ENCODE measurements around the gene ZNF620.
"Not testable (repeated sequence)": the region's sequence is repeated elsewhere in the genome, so short reads cannot be mapped to it uniquely, and the experiment has no call there.

ZNF620 gene

GRCh38 chr3:40505599-40506462 lies at the start of gene ZNF620:
Gene ZNF620 (plus strand): TSS chr3:40506039. CDS start chr3:40506353, 314 bp downstream.
- DNase-seq: peak; percentile 54

GRCh38 chr3:40456279-40456939 lies 49.4 kb upstream of the ZNF620 start:
- peak; percentile 18 for DNase-seq

DNA sequence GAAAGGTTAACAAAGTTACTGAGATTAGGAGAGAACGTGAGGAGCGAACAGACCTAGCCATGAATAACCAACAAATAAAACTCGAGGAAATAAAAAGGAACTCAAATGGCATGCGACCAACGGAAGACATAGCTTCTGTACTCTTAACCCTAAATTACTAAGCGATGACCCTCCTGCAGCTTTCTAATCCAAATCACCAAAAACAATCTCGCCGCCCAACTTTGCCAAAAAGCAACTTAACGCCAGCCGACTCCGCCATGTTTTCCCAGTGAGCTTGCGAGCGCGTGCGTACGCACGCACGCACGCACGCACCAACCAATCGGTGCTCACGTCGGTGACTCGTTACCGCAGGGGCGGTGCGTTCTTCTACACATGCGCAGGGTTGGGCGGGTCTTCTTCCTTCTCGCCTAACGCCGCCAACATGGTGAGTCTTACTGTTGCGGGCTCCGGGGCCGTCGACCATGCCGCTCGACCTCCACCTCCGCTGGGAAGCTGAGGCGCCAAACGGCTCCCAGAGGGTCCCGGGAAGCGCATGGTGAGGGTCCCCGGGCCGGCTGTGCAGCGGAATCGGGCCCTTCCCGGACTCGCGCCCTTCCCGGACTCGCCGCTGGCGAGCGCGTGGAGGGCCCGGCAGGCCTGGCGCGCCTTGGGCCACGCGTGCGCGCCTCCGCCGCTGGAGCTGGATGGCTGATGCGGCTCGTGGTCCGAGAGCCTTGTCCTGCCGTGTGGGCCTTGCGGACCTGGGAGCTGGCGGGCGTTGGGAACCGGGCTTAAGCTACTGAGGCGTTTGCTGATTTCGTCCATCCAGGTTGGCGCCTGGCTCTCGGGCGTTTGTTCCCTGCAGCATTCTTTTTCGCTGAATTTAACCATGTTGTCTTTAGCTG lies 48.7 kb upstream of the ZNF620 start, which contains the start of gene RPL14:
RPL14 (plus strand) TSS at position 400 of the 884 bp plus-strand sequence; CDS start at position 533, 133 bp downstream.
- DNase-seq: peak; percentile 97

DNA sequence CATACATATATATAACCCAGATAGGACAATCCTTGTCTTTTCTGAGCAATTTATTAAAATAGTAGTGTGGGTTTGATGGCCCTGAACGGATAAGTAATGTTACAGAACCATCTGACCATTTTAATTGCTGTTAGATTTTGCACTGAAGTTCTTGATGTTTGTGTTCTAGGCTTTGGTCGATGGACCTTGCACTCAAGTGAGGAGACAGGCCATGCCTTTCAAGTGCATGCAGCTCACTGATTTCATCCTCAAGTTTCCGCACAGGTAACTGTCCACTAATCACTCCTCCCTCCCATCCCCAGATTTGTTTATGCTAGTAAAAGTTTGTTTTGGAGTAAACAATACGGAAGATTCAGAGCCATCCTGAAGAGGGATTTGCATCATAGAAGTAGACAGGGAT lies 47.4 kb upstream of the ZNF620 start:
- no peak for DNase-seq

GRCh38 chr3:40460481-40460880 lies 45.4 kb upstream of the ZNF620 start:
- DNase-seq: peak; percentile 47

DNA sequence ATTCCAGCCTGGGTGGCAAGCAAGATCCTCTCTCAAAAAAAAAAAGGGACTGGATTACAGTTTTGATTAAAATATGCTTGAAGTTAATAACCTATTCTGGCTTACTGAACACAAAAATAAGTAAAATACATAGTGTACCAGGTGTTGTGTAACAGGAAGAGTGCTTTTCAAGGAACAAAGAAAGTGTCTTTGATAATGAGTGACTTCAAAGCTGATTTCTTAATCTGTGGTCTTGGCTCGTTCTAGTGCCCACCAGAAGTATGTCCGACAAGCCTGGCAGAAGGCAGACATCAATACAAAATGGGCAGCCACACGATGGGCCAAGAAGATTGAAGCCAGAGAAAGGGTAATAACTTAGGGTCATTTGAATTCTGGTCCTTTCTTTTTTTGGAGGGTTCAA lies 44.7 kb upstream of the ZNF620 start:
- DNase-seq: no peak

DNA sequence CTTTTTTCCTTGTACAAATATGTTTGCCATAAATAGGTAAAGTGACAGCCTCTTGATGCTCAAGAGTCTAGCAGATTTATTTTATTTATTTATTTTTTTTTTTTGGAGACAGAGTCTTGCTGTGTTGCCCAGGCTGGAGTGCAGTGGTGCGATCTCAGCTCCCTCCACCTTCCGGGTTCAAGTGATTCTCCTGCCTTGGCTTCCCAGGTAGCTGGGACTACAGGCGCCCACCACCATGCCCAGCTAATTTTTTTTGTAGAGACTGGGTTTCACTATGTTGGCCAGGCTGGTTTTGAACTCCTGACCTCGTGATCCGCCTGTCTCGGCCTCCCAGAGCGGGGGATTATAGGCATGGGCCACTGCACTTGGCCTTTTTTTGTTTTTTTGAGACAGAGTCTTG lies 43.0 kb upstream of the ZNF620 start:
- not testable (repeated sequence) for DNase-seq

DNA sequence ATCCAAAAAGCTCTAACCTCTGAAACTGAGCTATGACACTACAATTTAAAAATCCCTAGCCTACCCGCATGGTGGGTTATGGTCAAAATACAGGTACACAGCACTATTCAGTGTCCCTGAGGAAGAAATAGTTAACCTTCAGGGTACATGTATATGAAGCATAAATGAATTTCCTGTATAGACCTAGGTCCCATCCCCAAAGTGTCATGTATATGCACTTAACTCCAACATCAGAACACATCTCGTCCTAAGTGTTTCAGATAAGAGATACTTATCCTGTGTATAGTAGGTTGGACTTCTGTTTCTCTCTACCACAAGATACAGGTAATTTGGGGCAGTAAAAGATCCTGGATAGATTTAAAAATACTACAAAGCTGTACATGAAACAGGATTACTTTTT lies 42.3 kb upstream of the ZNF620 start:
- DNase-seq: no peak

- no peak for DNase-seq
Observed at GRCh38 chr3:40464339-40465110, 41.3 kb upstream of the ZNF620 start.

DNA sequence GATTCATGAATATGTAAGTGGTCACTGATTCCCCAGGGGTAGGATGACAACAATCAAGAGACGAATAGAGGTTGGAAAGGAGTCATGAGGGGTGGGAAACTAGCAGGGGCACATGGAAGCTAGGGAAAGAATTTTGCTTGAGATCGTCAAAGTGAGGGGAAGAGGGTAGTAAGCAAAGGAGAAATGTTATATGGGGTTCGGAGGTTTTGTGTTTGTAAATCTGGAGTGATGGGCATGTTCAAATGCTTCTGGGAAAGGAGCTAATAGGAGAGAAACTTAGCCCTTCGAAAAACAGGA lies 40.8 kb upstream of the ZNF620 start:
- no peak for DNase-seq

DNA sequence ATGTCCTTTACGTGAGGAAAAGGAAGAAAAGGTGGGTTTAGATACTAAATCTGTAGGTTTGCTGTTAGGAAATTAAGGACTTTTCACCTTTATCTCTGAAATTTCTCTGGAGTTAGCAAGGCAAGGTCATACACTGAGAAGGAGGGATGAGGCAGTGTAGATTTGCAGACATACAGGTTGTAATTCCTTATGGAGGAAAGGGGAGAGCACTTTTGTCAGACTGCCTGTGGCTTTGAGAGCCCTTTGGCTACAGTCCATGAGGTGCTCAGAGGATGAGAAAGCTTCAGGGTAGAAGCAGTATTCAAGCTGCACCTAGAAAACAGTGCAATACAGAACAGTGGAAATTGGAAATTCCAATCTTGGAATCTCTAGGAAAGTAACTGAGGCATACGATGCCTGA lies 40.4 kb upstream of the ZNF620 start:
- DNase-seq: no peak

GRCh38 chr3:40468018-40468417 lies 37.8 kb upstream of the ZNF620 start:
- no peak for DNase-seq

- DNase-seq: no peak
Observed at GRCh38 chr3:40470701-40471100, 35.1 kb upstream of the ZNF620 start.

DNA sequence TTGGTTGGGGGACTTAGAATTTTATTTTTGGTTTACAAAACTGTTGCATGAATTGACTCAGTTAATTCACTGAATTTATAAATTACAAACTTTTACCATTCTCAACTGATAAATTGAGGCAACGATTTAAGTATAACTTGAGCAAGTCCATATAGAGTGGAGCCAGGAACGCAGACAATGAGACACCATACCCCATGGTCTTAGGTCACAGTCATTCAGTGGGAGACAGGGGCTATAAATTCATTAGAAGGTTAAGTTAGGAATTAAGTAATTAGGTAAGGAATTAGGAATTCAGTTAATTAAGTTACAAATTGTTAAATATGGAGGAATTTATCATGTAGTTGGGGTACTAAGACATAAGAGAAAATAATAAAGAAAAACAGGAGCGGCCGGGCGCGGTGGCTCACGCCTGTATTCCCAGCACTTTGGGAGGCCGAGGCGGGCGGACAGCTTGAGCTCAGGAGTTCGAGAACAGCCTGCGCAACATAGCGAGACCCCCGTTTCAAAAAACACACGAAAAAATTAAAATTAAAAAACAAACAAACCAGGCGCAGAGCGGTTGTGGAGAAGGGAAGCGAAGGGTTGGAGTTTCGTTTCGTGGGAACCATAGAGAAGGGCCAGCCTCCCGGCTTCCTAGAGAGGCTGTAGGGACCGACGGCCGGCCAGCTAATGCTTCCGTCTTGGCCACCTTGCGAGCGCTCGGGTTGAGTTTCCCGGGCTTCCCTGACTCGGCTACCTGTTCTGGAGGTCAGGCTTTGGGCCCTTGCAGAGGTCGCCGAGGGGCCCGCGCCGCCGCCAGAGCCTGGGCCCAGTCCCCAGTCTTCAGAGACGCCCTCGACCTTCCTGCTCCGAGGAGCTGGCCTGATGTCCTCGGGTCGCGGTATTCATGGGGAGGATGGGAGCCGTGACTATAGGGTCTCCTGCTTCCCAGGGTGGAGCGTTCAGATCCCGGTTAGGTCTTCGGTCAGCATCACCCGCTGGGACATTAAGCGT lies 29.1 kb upstream of the ZNF620 start, which contains the start of gene ZNF619:
ZNF619 (plus strand) TSS at position 645 of the 993 bp plus-strand sequence. CDS start 858 bp downstream, outside the sequence.
- peak; percentile 60 for DNase-seq

- DNase-seq: no peak
Observed at GRCh38 chr3:40477666-40478065, 28.2 kb upstream of the ZNF620 start.

GRCh38 chr3:40487172-40487571 lies 18.7 kb upstream of the ZNF620 start:
- no peak for DNase-seq

DNA sequence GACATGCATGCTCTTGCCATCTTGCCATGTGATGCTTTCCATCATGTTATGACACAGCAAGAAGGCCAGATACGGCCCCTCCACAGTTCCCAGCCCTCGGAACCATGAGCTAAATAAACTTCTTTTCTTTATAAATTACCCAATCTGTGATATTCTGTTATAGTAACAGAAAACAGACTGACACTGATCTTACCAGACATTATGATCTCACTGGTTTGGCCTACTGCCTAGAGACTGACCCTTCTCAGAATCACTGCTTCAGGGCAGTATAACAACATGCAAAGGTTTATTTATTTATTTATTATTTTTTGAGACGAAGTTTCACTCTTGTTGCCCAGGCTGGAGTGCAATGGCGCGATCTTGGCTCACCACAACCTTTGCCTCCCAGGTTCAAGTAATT lies 14.9 kb upstream of the ZNF620 start:
- DNase-seq: no peak

- no peak for DNase-seq
Observed at GRCh38 chr3:40494698-40495097, 11.1 kb upstream of the ZNF620 start.

- DNase-seq: no peak
Observed at GRCh38 chr3:40497288-40497687, 8.6 kb upstream of the ZNF620 start.

DNA sequence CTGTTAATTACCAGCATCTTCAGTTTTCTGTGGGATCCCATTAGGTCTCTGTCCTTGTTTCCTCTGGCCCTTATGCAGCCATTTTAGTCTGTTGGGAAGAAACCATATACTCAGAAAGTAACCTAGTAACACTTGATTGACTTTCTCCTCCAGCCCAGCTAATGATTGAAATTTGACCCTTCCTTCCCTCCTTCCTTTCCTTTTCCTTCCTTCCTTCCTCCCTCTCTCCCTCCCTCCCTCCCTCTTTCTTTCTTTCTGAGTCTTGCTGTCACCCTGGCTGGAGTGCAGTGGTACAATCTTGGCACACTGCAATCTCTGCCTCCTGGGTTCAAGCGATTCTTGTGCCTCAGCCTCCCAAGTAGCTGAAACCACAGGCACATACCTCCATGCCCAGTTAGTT lies 5.9 kb upstream of the ZNF620 start:
- DNase-seq: no peak

DNA sequence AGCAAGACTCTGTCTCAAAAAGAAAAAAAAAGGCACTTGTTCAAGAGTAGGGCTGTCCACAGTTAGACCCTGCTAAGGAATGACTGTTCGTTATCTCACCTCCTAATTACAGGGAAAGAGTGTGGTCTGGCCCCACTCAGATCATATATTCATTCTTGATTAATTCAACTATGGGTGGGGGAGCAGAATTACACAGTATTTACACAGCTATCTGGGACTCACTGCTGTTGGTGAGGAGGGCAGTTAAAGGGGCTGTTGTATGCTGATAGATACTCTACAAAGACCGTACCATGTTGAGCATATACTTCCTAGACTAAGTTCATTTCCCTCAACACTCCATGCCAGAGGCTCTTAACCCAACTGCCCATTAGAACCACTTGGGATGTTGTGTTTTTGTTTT lies 3.8 kb upstream of the ZNF620 start:
- DNase-seq: no peak

All from activated CD4-positive, alpha-beta T cell treated with anti-CD3 and anti-CD28 coated beads for 48 hours (primary cell).